OCI-LY7 (cell line): Measurements from ENCODE around the gene SLCO2A1. TPM values are rescaled to one million over a fixed set of nuclear protein-coding genes. Genes with fewer than 3 reads are reported as not detected.

Experiments used
- BruUV-seq: library from RNA; stranded (reverse); fragments of 400-500 nt; replicated peaks from 2 replicates; lab custom pipeline; 2021; lab: Mats Ljungman, UMichigan
- CTCF ChIA-PET: fragments of 300-600 bp; sonication (Branson Sonifier 250); formaldehyde crosslinking; loops from one replicate; lab custom pipeline; 2022; ENCODE audit warnings: antibody characterized with exemption; ENCODE audit not compliant: unreplicated experiment; lab: Charles Lee
- POLR2A ChIA-PET: fragments of 300-600 bp; sonication (Branson Sonifier 250); formaldehyde crosslinking; loops from one replicate; lab custom pipeline; 2022; ENCODE audit warnings: antibody characterized with exemption; lab: Charles Lee
- DNase-seq: peaks from one replicate; pipeline ENCODE4 v3.0.0-alpha.2; 2015; ENCODE audit warnings: low spot score
- H2AFZ ChIP-seq: fragments of 200-600 bp; sonication (generic), shearing (Covaris generic); 2 replicates; pipeline ENCODE4 v1.6.1; 2014; ENCODE audit warnings: mild to moderate bottlenecking, antibody characterized with exemption, low read length, moderate library complexity
- H3K27ac ChIP-seq: fragments of 200-600 bp; sonication (generic); 2 replicates; pipeline ENCODE4 v1.5.1; 2014; ENCODE audit warnings: mixed run types, low read depth, mild to moderate bottlenecking, moderate library complexity, low read length, inconsistent platforms; ENCODE audit not compliant: poor library complexity, severe bottlenecking
- H3K36me3 ChIP-seq: fragments of 200-600 bp; sonication (generic); 2 replicates; pipeline ENCODE4 v1.6.1; 2014; ENCODE audit warnings: mild to moderate bottlenecking, antibody characterized with exemption, low read length, moderate library complexity, mixed read lengths; ENCODE audit not compliant: insufficient read depth
- H3K4me1 ChIP-seq: fragments of 200-600 bp; sonication (generic); 2 replicates; pipeline ENCODE4 v1.5.1; 2014; ENCODE audit warnings: mild to moderate bottlenecking, low read length; ENCODE audit not compliant: insufficient read depth, poor library complexity, severe bottlenecking
- H3K4me2 ChIP-seq: fragments of 200-600 bp; sonication (generic); 2 replicates; pipeline ENCODE4 v1.6.1; 2014; ENCODE audit warnings: mild to moderate bottlenecking, low read length
- H3K4me3 ChIP-seq: fragments of 200-600 bp; sonication (generic); 2 replicates; pipeline ENCODE4 v1.5.1; 2014; ENCODE audit warnings: mild to moderate bottlenecking, low read depth, low read length; ENCODE audit not compliant: poor library complexity, severe bottlenecking
- H3K79me2 ChIP-seq: fragments of 200-600 bp; sonication (generic); 2 replicates; pipeline ENCODE4 v1.6.1; 2016; ENCODE audit warnings: low read depth, mild to moderate bottlenecking, low read length, moderate library complexity, mixed read lengths; ENCODE audit not compliant: insufficient read depth
- H3K9me2 ChIP-seq: fragments of 200-600 bp; sonication (generic); 2 replicates; pipeline ENCODE4 v1.6.1; 2016; ENCODE audit warnings: mild to moderate bottlenecking, low read length, mixed read lengths; ENCODE audit not compliant: insufficient read depth
- H3K9me3 ChIP-seq: fragments of 200-600 bp; sonication (generic); 2 replicates; pipeline ENCODE4 v1.6.1; 2014; ENCODE audit warnings: mild to moderate bottlenecking, mixed run types, low read length, mixed read lengths
- H4K20me1 ChIP-seq: fragments of 200-600 bp; sonication (generic); 2 replicates; pipeline ENCODE4 v1.6.1; 2014; ENCODE audit warnings: mild to moderate bottlenecking, antibody characterized with exemption, low read length, moderate library complexity, mixed read lengths; ENCODE audit not compliant: insufficient read depth
- EZH2phosphoT487 ChIP-seq: fragments of 200-600 bp; sonication (generic); IDR thresholded peaks from 2 replicates; pipeline ENCODE4 v1.6.1; 2018; ENCODE audit warnings: low read depth, borderline replicate concordance, mild to moderate bottlenecking, mixed run types, antibody characterized with exemption, low read length, moderate library complexity, mixed read lengths
- intact Hi-C: fragments of 100-400 bp; cut with micrococcal nuclease; formaldehyde crosslinking; loops from one replicate; pipeline ENCODE4 v1.10.0; 2022; ENCODE audit not compliant: unreplicated experiment
- total RNA-seq, 2 experiments: library from RNA; depleted of rRNA in 1 of 2; stranded (reverse); fragments of >200 nt in 1 of 2; shearing (Covaris generic) in 1 of 2; gene quantifications; 2 replicates each; pipeline ENCODE4 v1.2.3, GENCODE V29; 2014 to 2022
- TF ChIP-seq, protein P1 (sequence below): fragments of 200-600 bp; sonication (generic); conservative IDR thresholded peaks from 2 replicates; pipeline ENCODE4 v1.5.1; 2014; ENCODE audit warnings: mild to moderate bottlenecking, antibody characterized with exemption, low read length, moderate library complexity, mixed read lengths

Gene SLCO2A1
- total RNA-seq, 2 experiments from 2014 or later, result not detected

DNA sequence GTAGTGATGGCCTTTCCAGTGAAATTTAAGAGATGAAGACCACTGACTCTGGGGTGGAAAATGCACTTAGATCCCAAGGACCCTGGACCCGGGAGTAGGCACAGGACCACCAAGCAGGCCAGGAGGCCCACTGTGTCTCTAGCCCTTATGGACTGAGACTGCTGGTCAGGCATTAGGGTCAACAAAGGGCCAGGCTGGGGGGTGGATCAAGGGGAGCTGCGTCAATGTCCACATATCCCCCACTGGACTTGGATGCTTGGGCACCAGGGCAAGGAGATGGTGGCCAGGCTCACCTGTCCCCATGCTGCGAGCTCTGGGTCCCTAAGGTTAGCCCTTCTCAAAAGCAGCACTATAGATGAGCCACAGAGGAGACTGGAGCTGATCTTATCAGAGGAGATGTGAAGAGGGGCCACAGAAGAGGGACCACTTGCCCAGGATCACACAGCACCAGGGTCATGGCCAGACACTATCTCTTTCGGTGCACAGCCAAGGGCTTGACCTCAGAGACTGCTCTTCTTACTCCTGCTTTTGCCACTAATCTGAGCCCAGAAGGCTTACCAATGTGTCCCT lies 148.8 kb downstream of the SLCO2A1 start:
- Histone ChIP-seq H3K4me1 (no peaks in the 10 kb centered on the region), H3K36me3 (no peaks in the 10 kb centered on the region), H3K4me3 (no peak overlapping the region), H3K27ac (no peak overlapping the region), H2AFZ (no peak overlapping the region), H3K9me3 (no peaks in the 10 kb centered on the region), H3K79me2 (no peaks in the 10 kb centered on the region), H3K9me2 (no peaks in the 10 kb centered on the region), H3K4me2 (no peak overlapping the region), H4K20me1 (no peaks in the 10 kb centered on the region)
- no peak for TF ChIP-seq EZH2phosphoT487
- TF ChIP-seq, protein P1, sequence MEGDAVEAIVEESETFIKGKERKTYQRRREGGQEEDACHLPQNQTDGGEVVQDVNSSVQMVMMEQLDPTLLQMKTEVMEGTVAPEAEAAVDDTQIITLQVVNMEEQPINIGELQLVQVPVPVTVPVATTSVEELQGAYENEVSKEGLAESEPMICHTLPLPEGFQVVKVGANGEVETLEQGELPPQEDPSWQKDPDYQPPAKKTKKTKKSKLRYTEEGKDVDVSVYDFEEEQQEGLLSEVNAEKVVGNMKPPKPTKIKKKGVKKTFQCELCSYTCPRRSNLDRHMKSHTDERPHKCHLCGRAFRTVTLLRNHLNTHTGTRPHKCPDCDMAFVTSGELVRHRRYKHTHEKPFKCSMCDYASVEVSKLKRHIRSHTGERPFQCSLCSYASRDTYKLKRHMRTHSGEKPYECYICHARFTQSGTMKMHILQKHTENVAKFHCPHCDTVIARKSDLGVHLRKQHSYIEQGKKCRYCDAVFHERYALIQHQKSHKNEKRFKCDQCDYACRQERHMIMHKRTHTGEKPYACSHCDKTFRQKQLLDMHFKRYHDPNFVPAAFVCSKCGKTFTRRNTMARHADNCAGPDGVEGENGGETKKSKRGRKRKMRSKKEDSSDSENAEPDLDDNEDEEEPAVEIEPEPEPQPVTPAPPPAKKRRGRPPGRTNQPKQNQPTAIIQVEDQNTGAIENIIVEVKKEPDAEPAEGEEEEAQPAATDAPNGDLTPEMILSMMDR, result no peak
- intact Hi-C loops, result no loop called here
- POLR2A ChIA-PET, result interaction anchor here (0.5 kb wide), 1 partner anchor 140 kb away, joined by 3 read pairs; no protein-coding TSS in a partner anchor
- no TSS peak for BruUV-seq
- CTCF ChIA-PET, result no interaction called here
- DNase-seq, result no peak

DNA sequence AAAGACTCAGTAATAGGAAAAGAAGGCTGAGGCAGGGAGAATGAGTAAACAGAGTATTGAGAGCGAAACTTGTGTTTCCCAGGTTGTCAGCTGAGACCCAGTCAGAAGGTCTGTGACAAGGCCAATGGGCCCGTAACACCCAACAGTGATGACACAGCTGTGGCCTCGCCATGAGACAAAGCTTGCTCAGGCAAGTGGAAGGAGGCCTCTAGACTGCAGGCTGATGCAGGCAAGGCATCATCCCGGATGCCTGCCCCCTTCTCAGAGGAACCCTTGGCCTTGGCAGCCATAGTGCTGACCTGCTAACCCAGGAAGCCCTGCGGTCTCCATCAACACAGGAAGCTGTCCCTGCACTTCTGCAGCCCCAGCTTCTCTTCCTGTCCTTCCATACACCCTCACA lies 149.4 kb downstream of the SLCO2A1 start:
- no peak overlapping the region for H3K27ac ChIP-seq
- CTCF ChIA-PET, result no interaction called here

GRCh38 chr3:133878518-133878917 lies 151.2 kb downstream of the SLCO2A1 start:
- Histone ChIP-seq H3K36me3 (no peaks in the 10 kb centered on the region), H3K79me2 (no peaks in the 10 kb centered on the region), H3K4me2 (no peak overlapping the region), H3K4me3 (no peak overlapping the region), H3K9me3 (no peaks in the 10 kb centered on the region), H2AFZ (no peak overlapping the region), H4K20me1 (no peaks in the 10 kb centered on the region), H3K4me1 (no peaks in the 10 kb centered on the region), H3K27ac (no peak overlapping the region), H3K9me2 (no peaks in the 10 kb centered on the region)
- ChIA-PET POLR2A (no interaction called here), CTCF (no interaction called here)
- DNase-seq, result no peak
- intact Hi-C loops, result no loop called here
- TF ChIP-seq, protein P1, result no peak
- TF ChIP-seq EZH2phosphoT487, result no peak
- no TSS peak for BruUV-seq

More for the DNA sequence above, 149.4 kb downstream of the SLCO2A1 start:
- no peaks in the 10 kb centered on the region for H3K9me2 ChIP-seq
- TF ChIP-seq EZH2phosphoT487, result no peak
- TF ChIP-seq, protein P1, result no peak
- no peaks in the 10 kb centered on the region for H3K79me2 ChIP-seq
- POLR2A ChIA-PET, result interaction anchor here (1.1 kb wide), 1 partner anchor 12 kb away, joined by 3 read pairs; no protein-coding TSS in a partner anchor
- DNase-seq, result no peak
- no peak overlapping the region for H3K4me2 ChIP-seq
- intact Hi-C loops, result no loop called here
- no peaks in the 10 kb centered on the region for H4K20me1 ChIP-seq
- no peaks in the 10 kb centered on the region for H3K4me1 ChIP-seq
- BruUV-seq, result no TSS peak
- no peaks in the 10 kb centered on the region for H3K9me3 ChIP-seq
- H3K36me3 ChIP-seq, result no peaks in the 10 kb centered on the region
- no peak overlapping the region for H3K4me3 ChIP-seq
- H2AFZ ChIP-seq, result no peak overlapping the region
